ENCODE measurements around the gene SDHAF1.
"Not testable (repeated sequence)": the region's sequence is repeated elsewhere in the genome, so short reads cannot be mapped to it uniquely, and the experiment has no call there.

Gene SDHAF1, protein sequence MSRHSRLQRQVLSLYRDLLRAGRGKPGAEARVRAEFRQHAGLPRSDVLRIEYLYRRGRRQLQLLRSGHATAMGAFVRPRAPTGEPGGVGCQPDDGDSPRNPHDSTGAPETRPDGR

GRCh38 chr19:35995048-35995993, at the start of gene SDHAF1:
Gene SDHAF1, plus strand, starts transcription at chr19:35995188. Its CDS starts 87 bp downstream, at chr19:35995275.
- peak; percentile 85 to 94 for DNase-seq

- DNase-seq = no peak
These were observed 48.8 kb upstream of the SDHAF1 start for GRCh38 chr19:35946203-35946602.

GRCh38 chr19:35949131-35949530, 45.9 kb upstream of the SDHAF1 start:
- no peak for DNase-seq

GRCh38 chr19:35955881-35956634, 38.9 kb upstream of the SDHAF1 start:
- DNase-seq = no peak

- not testable (repeated sequence) for DNase-seq
These were observed 37.6 kb upstream of the SDHAF1 start for GRCh38 chr19:35957411-35957810.

DNA sequence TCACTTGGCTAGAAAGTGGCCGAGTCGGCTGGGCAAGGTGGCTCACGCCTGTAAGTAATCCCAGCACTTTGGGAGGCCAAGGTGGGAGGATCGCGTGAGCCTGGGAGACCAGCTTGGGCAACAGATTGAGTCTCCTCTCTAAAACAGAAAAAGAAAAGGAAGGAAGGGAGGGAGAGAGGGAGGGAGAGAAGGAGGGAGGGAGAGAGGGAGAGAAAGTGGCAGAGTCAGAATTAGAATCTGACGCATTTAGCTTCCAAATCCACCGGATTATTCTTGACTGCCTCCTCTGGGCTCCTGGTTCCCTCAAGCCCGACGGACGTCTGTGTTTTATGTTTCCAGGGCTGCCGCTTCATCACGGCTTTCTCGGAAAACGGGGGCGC, 36.3 kb upstream of the SDHAF1 start:
- no peak for DNase-seq

GRCh38 chr19:35959040-35959967, 35.7 kb upstream of the SDHAF1 start:
- DNase-seq = no peak

DNA sequence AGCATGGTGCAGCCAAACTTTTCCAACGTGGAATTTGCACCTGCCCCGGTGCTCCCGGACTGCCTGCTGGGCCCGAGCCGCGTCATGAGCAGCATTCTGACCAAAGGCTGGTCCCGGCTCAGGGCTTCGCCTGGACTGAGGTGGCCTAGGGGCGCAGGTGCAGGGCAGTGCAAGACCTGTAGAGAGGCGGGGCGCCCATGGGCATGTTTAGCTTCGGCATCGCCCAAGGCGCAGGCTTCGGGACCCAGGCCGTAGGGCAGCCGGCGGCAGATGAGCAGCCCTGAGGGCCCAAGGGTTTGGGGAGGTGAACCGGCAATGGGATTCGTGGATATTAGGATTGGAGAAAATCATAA, 35.0 kb upstream of the SDHAF1 start:
- no peak for DNase-seq

DNA sequence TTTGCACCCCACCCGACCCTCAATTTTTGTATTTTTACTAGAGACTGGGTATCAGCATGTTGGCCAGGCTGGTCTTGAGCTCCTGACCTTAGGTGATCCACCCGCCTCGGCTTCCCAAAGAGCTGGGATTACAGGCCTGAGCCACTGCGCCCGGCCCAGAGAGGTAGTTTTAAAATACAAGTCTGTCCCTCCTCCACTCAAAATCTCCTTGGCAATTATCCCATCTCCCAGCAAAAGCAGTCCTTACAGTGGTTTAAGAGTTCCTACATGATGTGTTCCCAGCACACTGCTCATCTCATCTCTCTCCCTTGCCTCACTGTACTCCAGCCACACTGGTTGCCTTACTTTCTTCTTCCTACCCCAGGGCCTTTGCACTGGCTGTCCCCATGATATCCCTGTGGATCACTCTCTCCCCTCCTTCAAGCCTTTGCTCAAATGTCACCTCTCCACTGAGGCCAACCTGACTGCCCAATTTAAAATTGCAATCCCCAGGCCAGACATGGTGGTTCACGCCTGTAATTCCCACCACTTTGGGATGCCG, 34.5 kb upstream of the SDHAF1 start:
- no peak for DNase-seq

DNA sequence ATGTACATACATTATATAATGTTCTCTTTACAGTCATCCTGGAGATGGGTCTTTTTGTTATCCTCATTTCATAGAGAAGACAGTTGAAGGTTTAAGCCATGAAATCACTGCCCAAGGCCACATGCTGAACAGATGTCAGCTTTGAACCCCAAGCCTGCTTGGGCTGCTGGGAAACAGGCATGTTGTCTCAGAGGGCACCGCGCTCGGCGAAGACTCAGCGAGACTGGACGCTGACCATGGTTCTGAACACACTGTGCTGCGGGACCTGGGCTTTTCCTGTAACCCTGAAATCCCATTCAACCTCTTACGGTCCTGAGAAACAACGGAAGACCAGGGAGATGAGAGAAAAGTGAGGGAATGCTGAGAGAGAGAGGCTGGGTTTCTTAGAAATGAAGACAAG, 31.5 kb upstream of the SDHAF1 start:
- DNase-seq = no peak

DNA sequence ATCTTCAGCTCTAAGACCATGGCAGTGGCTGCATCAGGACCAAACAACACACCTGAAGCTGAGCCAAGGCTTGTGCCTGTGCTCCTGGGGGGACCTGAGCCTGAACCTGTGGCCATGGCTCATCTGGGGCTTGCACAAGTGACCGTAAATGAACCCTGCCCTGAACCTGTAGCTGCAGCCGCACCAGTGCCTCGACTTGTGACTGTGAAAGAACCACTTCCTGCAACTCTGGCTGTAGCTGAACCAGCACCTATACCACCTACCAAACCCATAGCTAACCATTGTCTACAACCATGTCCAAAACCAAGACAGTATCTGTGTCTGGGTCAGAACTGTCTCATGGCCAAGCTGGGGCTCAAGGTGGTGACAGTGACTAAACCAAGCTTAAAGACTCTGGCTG, 28.2 kb upstream of the SDHAF1 start:
- no peak for DNase-seq

DNA sequence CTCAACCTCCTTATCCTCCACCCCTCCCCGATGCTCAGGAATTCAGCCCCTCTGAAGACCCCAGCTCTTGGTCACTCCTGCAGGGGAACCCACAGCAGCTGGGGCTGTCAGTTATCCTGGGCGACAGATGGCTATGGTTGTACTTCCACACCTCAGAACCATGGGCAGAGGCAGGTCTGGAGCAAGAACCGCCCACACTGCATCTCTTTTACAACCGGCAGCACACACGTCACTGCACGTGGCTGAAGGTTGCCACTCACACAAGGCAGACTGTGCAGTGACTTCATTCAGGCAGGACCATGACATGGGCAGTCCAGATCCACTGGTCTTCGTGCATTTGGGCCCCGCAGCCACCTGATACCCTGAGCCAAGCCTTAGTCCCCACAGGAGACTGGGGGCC, 21.5 kb upstream of the SDHAF1 start:
- no peak for DNase-seq

GRCh38 chr19:35975608-35976214, 19.3 kb upstream of the SDHAF1 start:
- no peak for DNase-seq

GRCh38 chr19:35977446-35978222, 17.4 kb upstream of the SDHAF1 start:
- no peak for DNase-seq

DNA sequence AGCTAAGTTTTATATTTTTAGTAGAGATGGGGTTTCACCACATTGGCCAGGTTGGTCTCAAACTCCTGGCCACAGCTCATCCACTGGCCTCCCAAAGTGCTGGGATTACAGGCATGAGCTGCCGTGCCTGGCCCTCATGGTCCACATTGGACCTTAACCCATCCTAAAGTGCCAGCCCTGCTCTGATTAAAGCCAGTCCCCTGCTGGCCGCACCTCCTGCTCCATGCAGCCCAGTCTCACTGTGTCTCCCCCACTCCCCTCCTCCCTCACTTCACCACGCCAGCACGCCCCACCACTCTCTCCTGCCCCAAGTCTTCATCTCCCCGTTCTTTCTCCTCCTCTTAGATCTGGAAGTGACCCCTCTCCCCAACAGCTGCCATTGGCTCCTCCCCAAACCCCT, 16.7 kb upstream of the SDHAF1 start:
- DNase-seq = no peak

DNA sequence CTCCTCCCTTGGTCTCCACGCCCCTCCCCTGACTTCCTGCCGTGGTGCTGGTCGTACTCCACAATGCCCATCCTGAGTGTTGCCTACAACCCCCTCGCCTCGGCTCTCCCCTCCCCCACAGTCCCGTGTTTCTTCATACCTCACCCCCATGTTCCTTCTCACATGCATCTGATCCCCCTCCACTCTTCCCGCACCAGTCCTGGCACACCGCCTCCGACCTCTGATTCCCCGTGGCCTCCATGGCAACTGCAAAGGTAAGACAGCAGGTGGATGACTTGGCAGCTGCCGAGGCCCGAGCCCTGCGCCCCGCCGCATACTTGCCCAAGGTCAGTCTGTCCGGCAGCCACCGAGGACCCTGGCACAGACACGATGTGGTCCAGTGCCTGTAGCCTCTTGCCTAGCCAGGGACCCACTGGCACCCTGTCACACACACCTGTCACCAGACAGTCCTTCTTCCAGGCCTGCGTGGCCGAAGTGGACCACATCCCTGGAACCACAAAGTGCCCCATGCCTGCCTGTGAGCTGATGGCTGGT, 16.1 kb upstream of the SDHAF1 start:
- no peak for DNase-seq

GRCh38 chr19:35980997-35981396, 14.0 kb upstream of the SDHAF1 start:
- not testable (repeated sequence) for DNase-seq

DNA sequence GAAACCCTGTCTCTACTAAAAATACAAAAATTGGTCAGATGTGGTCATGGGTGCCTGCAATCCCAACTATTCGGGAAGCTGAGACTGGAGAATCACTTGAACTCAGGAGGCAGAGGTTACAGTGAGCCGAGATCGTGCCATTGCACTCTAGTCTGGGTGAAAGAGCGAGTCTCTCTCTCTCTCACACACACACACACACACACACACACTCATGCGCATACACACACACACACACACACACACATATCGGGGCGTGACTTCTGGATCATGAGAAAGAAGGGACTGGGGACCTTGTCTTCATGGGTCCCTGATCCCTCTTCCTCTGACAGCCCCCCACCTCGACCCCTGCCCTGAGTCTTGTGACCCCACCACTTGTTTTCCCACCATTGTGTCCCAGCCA, 11.8 kb upstream of the SDHAF1 start:
- DNase-seq = no peak

DNA sequence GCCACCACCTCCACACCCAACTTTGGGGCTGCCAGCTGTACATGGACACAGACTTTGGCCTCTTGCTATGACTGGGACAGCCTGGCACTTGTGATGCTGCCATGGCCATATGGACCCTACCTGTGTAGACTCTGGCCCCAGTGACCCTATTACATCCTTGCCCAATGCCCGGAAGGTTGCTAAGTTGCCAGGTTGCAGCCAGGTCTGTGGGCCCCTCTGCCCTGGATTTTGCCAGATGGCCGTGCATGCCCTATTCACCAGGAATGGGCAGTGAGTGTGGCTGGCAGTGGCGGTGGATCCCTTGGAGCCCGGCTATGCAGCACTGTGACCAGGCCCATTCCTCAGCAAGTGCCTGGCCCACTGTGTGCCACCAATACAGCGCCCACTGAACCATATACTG, 8.9 kb upstream of the SDHAF1 start:
- DNase-seq = no peak

- peak in 1 of 2 experiments; percentile 38 for DNase-seq
These were observed 8.1 kb upstream of the SDHAF1 start for GRCh38 chr19:35986664-35987570.

Measured in NCI-H187 (cell line).